Measurements from ENCODE around the gene OXCT1.

Gene OXCT1

DNA sequence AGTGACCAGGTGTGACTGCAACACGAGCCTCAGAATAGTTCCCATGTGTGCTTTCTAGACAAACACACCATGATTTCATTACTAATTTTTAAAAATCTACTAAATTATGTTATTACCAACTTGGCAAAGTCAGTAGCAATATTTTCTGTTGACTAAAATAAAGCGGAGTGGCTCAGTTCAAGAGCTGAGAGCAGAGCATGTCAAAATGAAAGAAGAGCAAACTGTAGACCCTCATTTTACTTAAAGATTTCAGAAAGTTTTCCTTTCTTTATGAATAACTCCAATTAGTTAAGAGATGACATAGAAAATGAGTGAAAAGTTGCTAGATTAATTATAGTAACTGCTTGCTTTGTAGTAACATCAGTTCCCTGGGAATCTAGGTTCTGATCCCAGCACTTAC is 17.9 kb downstream of the OXCT1 start (continued):
- TF ChIP-seq, protein P1, sequence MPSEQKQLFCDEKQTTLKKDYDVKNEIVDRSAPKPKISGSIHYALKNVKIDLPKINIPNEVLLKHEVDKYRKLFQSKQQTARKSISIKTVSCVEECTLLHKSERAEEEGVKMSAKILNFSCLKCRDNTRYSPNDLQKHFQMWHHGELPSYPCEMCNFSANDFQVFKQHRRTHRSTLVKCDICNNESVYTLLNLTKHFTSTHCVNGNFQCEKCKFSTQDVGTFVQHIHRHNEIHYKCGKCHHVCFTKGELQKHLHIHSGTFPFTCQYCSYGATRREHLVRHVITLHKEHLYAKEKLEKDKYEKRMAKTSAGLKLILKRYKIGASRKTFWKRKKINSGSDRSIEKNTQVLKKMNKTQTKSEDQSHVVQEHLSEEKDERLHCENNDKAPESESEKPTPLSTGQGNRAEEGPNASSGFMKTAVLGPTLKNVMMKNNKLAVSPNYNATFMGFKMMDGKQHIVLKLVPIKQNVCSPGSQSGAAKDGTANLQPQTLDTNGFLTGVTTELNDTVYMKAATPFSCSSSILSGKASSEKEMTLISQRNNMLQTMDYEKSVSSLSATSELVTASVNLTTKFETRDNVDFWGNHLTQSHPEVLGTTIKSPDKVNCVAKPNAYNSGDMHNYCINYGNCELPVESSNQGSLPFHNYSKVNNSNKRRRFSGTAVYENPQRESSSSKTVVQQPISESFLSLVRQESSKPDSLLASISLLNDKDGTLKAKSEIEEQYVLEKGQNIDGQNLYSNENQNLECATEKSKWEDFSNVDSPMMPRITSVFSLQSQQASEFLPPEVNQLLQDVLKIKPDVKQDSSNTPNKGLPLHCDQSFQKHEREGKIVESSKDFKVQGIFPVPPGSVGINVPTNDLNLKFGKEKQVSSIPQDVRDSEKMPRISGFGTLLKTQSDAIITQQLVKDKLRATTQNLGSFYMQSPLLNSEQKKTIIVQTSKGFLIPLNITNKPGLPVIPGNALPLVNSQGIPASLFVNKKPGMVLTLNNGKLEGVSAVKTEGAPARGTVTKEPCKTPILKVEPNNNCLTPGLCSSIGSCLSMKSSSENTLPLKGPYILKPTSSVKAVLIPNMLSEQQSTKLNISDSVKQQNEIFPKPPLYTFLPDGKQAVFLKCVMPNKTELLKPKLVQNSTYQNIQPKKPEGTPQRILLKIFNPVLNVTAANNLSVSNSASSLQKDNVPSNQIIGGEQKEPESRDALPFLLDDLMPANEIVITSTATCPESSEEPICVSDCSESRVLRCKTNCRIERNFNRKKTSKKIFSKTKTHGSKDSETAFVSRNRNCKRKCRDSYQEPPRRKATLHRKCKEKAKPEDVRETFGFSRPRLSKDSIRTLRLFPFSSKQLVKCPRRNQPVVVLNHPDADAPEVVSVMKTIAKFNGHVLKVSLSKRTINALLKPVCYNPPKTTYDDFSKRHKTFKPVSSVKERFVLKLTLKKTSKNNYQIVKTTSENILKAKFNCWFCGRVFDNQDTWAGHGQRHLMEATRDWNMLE (tag by site-specific recombination; conservative IDR thresholded peaks at IDR 0.05; ENCODE audit: low read depth), result no peak

DNA sequence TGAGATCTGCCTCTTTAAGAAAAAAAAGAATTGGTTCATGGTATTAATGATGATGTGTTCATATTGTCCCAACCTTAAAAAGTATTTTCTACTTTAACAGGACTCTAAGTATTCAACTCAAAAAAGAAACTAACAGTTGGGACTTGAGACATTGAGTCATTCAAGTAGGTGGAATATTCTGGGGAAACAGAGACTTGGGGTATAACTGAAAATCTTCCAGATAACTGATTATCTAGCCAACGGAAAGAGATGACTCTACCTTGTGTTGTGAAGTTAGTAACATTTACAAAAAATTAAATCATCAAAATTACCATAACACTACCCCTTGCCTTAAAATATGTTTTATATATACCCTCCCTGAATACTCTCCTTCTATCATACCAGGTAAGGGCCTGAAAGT is 19.1 kb downstream of the OXCT1 start:
- TF ChIP-seq, protein P2, sequence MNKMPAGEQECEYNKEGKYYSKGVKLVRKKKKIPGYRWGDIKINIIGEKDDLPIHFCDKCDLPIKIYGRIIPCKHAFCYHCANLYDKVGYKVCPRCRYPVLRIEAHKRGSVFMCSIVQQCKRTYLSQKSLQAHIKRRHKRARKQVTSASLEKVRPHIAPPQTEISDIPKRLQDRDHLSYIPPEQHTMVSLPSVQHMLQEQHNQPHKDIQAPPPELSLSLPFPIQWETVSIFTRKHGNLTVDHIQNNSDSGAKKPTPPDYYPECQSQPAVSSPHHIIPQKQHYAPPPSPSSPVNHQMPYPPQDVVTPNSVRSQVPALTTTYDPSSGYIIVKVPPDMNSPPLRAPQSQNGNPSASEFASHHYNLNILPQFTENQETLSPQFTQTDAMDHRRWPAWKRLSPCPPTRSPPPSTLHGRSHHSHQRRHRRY (tag by site-specific recombination; IDR thresholded peaks at IDR 0.05), result no peak
- TF ChIP-seq HOXD13 (CRISPR knock-in tag; IDR thresholded peaks at IDR 0.05; ENCODE audit: borderline replicate concordance) (no peak), ZNF585B (tag by site-specific recombination; IDR thresholded peaks at IDR 0.05) (no peak), ZIC2 (tag by site-specific recombination; IDR thresholded peaks at IDR 0.05) (no peak), BCL11B (tag by site-specific recombination; IDR thresholded peaks at IDR 0.05; ENCODE audit: low read depth) (no peak), ZBTB20 (tag by site-specific recombination; IDR thresholded peaks at IDR 0.05) (no peak), ZBTB21 (tag by site-specific recombination; IDR thresholded peaks at IDR 0.05) (no peak), ZNF23 (tag by site-specific recombination; IDR thresholded peaks at IDR 0.05; ENCODE audit: borderline replicate concordance) (no peak), ZNF311 (tag by site-specific recombination; IDR thresholded peaks at IDR 0.05; ENCODE audit: borderline replicate concordance) (no peak), ZNF121 (tag by site-specific recombination; IDR thresholded peaks at IDR 0.05) (no peak), ZNF433 (tag by site-specific recombination; IDR thresholded peaks at IDR 0.05; ENCODE audit: low read depth) (no peak)
- TF ChIP-seq, protein P3, sequence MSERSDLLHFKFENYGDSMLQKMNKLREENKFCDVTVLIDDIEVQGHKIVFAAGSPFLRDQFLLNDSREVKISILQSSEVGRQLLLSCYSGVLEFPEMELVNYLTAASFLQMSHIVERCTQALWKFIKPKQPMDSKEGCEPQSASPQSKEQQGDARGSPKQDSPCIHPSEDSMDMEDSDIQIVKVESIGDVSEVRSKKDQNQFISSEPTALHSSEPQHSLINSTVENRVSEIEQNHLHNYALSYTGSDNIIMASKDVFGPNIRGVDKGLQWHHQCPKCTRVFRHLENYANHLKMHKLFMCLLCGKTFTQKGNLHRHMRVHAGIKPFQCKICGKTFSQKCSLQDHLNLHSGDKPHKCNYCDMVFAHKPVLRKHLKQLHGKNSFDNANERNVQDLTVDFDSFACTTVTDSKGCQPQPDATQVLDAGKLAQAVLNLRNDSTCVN (tag by site-specific recombination; optimal IDR thresholded peaks at IDR 0.05), result no peak
- TF ChIP-seq, protein P4, sequence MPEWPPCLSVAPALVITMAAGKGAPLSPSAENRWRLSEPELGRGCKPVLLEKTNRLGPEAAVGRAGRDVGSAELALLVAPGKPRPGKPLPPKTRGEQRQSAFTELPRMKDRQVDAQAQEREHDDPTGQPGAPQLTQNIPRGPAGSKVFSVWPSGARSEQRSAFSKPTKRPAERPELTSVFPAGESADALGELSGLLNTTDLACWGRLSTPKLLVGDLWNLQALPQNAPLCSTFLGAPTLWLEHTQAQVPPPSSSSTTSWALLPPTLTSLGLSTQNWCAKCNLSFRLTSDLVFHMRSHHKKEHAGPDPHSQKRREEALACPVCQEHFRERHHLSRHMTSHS (tag by site-specific recombination; IDR thresholded peaks at IDR 0.05), result no peak
- TF ChIP-seq, protein P5, sequence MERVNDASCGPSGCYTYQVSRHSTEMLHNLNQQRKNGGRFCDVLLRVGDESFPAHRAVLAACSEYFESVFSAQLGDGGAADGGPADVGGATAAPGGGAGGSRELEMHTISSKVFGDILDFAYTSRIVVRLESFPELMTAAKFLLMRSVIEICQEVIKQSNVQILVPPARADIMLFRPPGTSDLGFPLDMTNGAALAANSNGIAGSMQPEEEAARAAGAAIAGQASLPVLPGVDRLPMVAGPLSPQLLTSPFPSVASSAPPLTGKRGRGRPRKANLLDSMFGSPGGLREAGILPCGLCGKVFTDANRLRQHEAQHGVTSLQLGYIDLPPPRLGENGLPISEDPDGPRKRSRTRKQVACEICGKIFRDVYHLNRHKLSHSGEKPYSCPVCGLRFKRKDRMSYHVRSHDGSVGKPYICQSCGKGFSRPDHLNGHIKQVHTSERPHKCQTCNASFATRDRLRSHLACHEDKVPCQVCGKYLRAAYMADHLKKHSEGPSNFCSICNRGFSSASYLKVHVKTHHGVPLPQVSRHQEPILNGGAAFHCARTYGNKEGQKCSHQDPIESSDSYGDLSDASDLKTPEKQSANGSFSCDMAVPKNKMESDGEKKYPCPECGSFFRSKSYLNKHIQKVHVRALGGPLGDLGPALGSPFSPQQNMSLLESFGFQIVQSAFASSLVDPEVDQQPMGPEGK (tag by site-specific recombination; IDR thresholded peaks at IDR 0.05), result no peak
- TF ChIP-seq, protein P6, sequence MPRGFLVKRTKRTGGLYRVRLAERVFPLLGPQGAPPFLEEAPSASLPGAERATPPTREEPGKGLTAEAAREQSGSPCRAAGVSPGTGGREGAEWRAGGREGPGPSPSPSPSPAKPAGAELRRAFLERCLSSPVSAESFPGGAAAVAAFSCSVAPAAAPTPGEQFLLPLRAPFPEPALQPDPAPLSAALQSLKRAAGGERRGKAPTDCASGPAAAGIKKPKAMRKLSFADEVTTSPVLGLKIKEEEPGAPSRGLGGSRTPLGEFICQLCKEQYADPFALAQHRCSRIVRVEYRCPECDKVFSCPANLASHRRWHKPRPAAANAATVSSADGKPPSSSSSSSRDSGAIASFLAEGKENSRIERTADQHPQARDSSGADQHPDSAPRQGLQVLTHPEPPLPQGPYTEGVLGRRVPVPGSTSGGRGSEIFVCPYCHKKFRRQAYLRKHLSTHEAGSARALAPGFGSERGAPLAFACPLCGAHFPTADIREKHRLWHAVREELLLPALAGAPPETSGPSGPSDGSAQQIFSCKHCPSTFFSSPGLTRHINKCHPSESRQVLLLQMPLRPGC (tag by site-specific recombination; IDR thresholded peaks at IDR 0.05), result no peak
- peaks cover 0 to 58% of the 10 kb centered on the region in 2 experiments; a peak in 2 of 3 replicates for H3K36me3 ChIP-seq (ENCODE audit: control insufficient read depth in 2 of 2, insufficient read depth in 1 of 2, low read length in 2 of 2)
- CTCF ChIA-PET, result no interaction called here

More for the DNA sequence above, 19.1 kb downstream of the OXCT1 start:
- Histone ChIP-seq H3K9me3 (ENCODE audit: control insufficient read depth, insufficient read depth, low read depth, low read length) (no peaks in the 10 kb centered on the region), H3K4me1 (ENCODE audit: control insufficient read depth, insufficient read depth, low read length) (no peaks in the 10 kb centered on the region), H3K4me3 (ENCODE audit: low read depth, low read length) (no peak overlapping the region), H3K27ac (ENCODE audit: extremely low read depth, low read depth, low read length) (no peak overlapping the region)
- POLR2A ChIA-PET, result no interaction called here

All from HEK293 (cell line).